WTC11 (cell line): Measurements from ENCODE around the gene CNNM3. TPM values are rescaled to one million over a fixed set of nuclear protein-coding genes. Genes with fewer than 3 reads are reported as not detected.
A peak's percentile ranks its signal among the peaks of the same experiment; 100 is the strongest.

Experiments used
- ATAC-seq: fragments of 200-7000 bp; cut with Tn5 transposase; 2 replicates; pipeline ENCODE4 v1.10.0; 2021; ENCODE audit warnings: mild to moderate bottlenecking, moderate library complexity
- CTCF ChIA-PET: fragments of 300-600 bp; sonication (Branson Sonifier 250); formaldehyde crosslinking; loops from one replicate; lab custom pipeline; 2021; ENCODE audit warnings: antibody characterized with exemption; lab: Charles Lee
- POLR2A ChIA-PET: fragments of 350-600 bp; sonication (Branson Sonifier 250); formaldehyde crosslinking; loops from one replicate; lab custom pipeline; 2021; ENCODE audit warnings: antibody characterized with exemption; lab: Charles Lee
- DNase-seq: peaks from one replicate; pipeline ENCODE4 v3.0.0; 2021; ENCODE audit warnings: low spot score
- H3K27ac Mint-ChIP-seq: 2 replicates; pipeline ENCODE4 v1.8.0; 2021; ENCODE audit warnings: mixed read lengths
- H3K27me3 Mint-ChIP-seq: 2 replicates; pipeline ENCODE4 v1.8.0; 2021; ENCODE audit warnings: low read depth, mild to moderate bottlenecking, moderate library complexity, mixed read lengths
- H3K36me3 Mint-ChIP-seq: 2 replicates; pipeline ENCODE4 v1.8.0; 2021; ENCODE audit warnings: mixed read lengths
- H3K4me1 Mint-ChIP-seq: 2 replicates; pipeline ENCODE4 v1.8.0; 2022; ENCODE audit warnings: mixed read lengths
- H3K4me3 Mint-ChIP-seq: 2 replicates; pipeline ENCODE4 v1.8.0; 2021; ENCODE audit warnings: mild to moderate bottlenecking, moderate library complexity, mixed read lengths
- H3K9me3 Mint-ChIP-seq: 2 replicates; pipeline ENCODE4 v1.8.0; 2021; ENCODE audit warnings: mixed read lengths
- ATF6 ChIP-seq: sonication (generic); formaldehyde crosslinking; IDR thresholded peaks from 2 replicates; pipeline ENCODE4 v1.8.1; 2023; ENCODE audit warnings: mild to moderate bottlenecking, missing genetic modification reagents
- CDX4 ChIP-seq: fragments of 250-450 bp; sonication (Bioruptor Pico); IDR thresholded peaks from 2 replicates; pipeline ENCODE4 v1.9.0; 2021; ENCODE audit warnings: moderate library complexity, mild to moderate bottlenecking, inconsistent platforms, borderline replicate concordance
- CREM ChIP-seq: sonication (generic); formaldehyde crosslinking; IDR thresholded peaks from 2 replicates; pipeline ENCODE4 v1.8.1; 2022; ENCODE audit warnings: mild to moderate bottlenecking, missing genetic modification reagents, moderate library complexity
- FOXJ3 ChIP-seq: sonication (generic); formaldehyde crosslinking; IDR thresholded peaks from 2 replicates; pipeline ENCODE4 v1.9.0; 2021; ENCODE audit warnings: missing genetic modification reagents, mild to moderate bottlenecking, borderline replicate concordance
- FOXK1 ChIP-seq: sonication (generic); formaldehyde crosslinking; IDR thresholded peaks from 2 replicates; pipeline ENCODE4 v1.8.0; 2022; ENCODE audit warnings: mild to moderate bottlenecking, moderate library complexity, missing genetic modification reagents
- MAX ChIP-seq: sonication (generic); formaldehyde crosslinking; IDR thresholded peaks from 2 replicates; pipeline ENCODE4 v1.8.0; 2022; ENCODE audit warnings: mild to moderate bottlenecking, missing genetic modification reagents
- PRDM15 ChIP-seq: sonication (generic); formaldehyde crosslinking; IDR thresholded peaks from 2 replicates; pipeline ENCODE4 v1.8.0; 2022; ENCODE audit warnings: missing genetic modification reagents
- SMAD3 ChIP-seq: sonication (generic); formaldehyde crosslinking; IDR thresholded peaks from 2 replicates; pipeline ENCODE4 v1.8.0; 2022; ENCODE audit warnings: missing genetic modification reagents, mild to moderate bottlenecking, borderline replicate concordance
- ZNF121 ChIP-seq: sonication (generic); formaldehyde crosslinking; IDR thresholded peaks from 2 replicates; pipeline ENCODE4 v1.8.0; 2023; ENCODE audit warnings: missing genetic modification reagents
- ZNF232 ChIP-seq: sonication (generic); formaldehyde crosslinking; IDR thresholded peaks from 2 replicates; pipeline ENCODE4 v1.8.0; 2022; ENCODE audit warnings: mild to moderate bottlenecking, missing genetic modification reagents
- ZNF423 ChIP-seq: fragments of 250-450 bp; sonication (Bioruptor Pico); IDR thresholded peaks from 2 replicates; pipeline ENCODE4 v2.1.2; 2022; ENCODE audit warnings: mild to moderate bottlenecking, moderate library complexity
- total RNA-seq: library from RNA; stranded (reverse); gene quantifications from 3 replicates; pipeline ENCODE4 v1.2.3, GENCODE V29; 2021

CNNM3 gene
- total RNA-seq, 1 experiment from 2014 or later = 34.9 TPM

- 0 out of 2 replicates have a peak, but pooled peaks cover 4% of the 10 kb centered on the region for H3K27me3 Mint-ChIP-seq
- CTCF ChIA-PET = interaction anchor here (0.9 to 1.6 kb wide), 9 partner anchors 9 to 80 kb away, joined by 3 to 15 read pairs (median 4); partner anchors contain the start of genes ANKRD39 and CNNM3
- H3K9me3 Mint-ChIP-seq = no peaks in the 10 kb centered on the region
- H3K36me3 Mint-ChIP-seq = peaks cover 5% of the 10 kb centered on the region
- no peak overlapping the region for H3K27ac Mint-ChIP-seq
- H3K4me1 Mint-ChIP-seq = peaks cover 57% of the 10 kb centered on the region
- DNase-seq = no peak
- no peak for ATAC-seq
- TF ChIP-seq CREM (no peak), MAX (peak; percentile 28; the same call in 1 of the 2 replicates), FOXK1 (CRISPR knock-in tag) (0 out of 2 replicates have a peak, but pooled peaks have one; percentile 27), ZNF232 (CRISPR knock-in tag) (peak; percentile 63; the same call in 1 of the 2 replicates), FOXJ3 (no peak)
- H3K4me3 Mint-ChIP-seq = peak overlapping the region; percentile 76
- POLR2A ChIA-PET = no interaction called here
Observed at GRCh38 chr2:96870626-96871255, 54.7 kb downstream of the CNNM3 start.

GRCh38 chr2:96872591-96873349 is 56.7 kb downstream of the CNNM3 start:
- H3K4me3 Mint-ChIP-seq = no peak overlapping the region
- ATAC-seq (no peak), DNase-seq (no peak)
- H3K27ac Mint-ChIP-seq = no peak overlapping the region
- no peaks in the 10 kb centered on the region for H3K9me3 Mint-ChIP-seq
- H3K36me3 Mint-ChIP-seq = no peaks in the 10 kb centered on the region
- ChIA-PET CTCF (interaction anchor here (0.9 to 4.7 kb wide), 5 partner anchors 9 to 84 kb away, joined by 4 to 45 read pairs (median 5); partner anchors contain the start of gene ANKRD39), POLR2A (no interaction called here)
- peaks cover 64% of the 10 kb centered on the region for H3K4me1 Mint-ChIP-seq
- 0 out of 2 replicates have a peak, but pooled peaks cover 4% of the 10 kb centered on the region for H3K27me3 Mint-ChIP-seq
- peak; percentile 87 for TF ChIP-seq ZNF121 (CRISPR knock-in tag)
- no peak for TF ChIP-seq FOXJ3

GRCh38 chr2:96873651-96874096 is 57.6 kb downstream of the CNNM3 start:
- Mint-ChIP-seq H3K27ac (no peak overlapping the region), H3K4me1 (peaks cover 65% of the 10 kb centered on the region), H3K4me3 (no peak overlapping the region), H3K9me3 (no peaks in the 10 kb centered on the region), H3K36me3 (no peaks in the 10 kb centered on the region), H3K27me3 (0 out of 2 replicates have a peak, but pooled peaks cover 4% of the 10 kb centered on the region)
- ATAC-seq = no peak
- ChIA-PET CTCF (interaction anchor here (0.9 to 4.7 kb wide), 6 partner anchors 8 to 78 kb away, joined by 3 to 45 read pairs (median 6); partner anchors contain the start of gene ANKRD39), POLR2A (no interaction called here)
- no peak for TF ChIP-seq MAX
- 0 out of 2 replicates have a peak, but pooled peaks have one; percentile 15 for TF ChIP-seq PRDM15 (CRISPR knock-in tag)
- TF ChIP-seq CDX4 (CRISPR knock-in tag) = no peak
- no peak for TF ChIP-seq ZNF232 (CRISPR knock-in tag)
- DNase-seq = no peak

- H3K27me3 Mint-ChIP-seq = 0 out of 2 replicates have a peak, but pooled peaks cover 4% of the 10 kb centered on the region
- no peaks in the 10 kb centered on the region for H3K9me3 Mint-ChIP-seq
- no peak overlapping the region for H3K27ac Mint-ChIP-seq
- no peak for ATAC-seq
- no peaks in the 10 kb centered on the region for H3K36me3 Mint-ChIP-seq
- H3K4me1 Mint-ChIP-seq = peaks cover 70% of the 10 kb centered on the region
- ChIA-PET CTCF (interaction anchor here (1.1 to 4.7 kb wide), 5 partner anchors 11 to 77 kb away, joined by 3 to 45 read pairs (median 7); partner anchors contain the start of gene ANKRD39), POLR2A (interaction anchor here (0.5 to 1.0 kb wide), 2 partner anchors 32 to 335 kb away, joined by 3 to 4 read pairs; no protein-coding TSS in a partner anchor)
- no peak overlapping the region for H3K4me3 Mint-ChIP-seq
- no peak for DNase-seq
- TF ChIP-seq ATF6 (CRISPR knock-in tag) (no peak), SMAD3 (CRISPR knock-in tag) (no peak), ZNF423 (CRISPR knock-in tag) (0 out of 2 replicates have a peak, but pooled peaks have one; percentile 14)
Observed at GRCh38 chr2:96874198-96874831, 58.2 kb downstream of the CNNM3 start.
